Peyer's patch (tissue), 4 donors: ENCODE measurements around the gene FLVCR2. TPM values are rescaled to one million over a fixed set of nuclear protein-coding genes. Genes with fewer than 3 reads are reported as not detected.

ENCODE experiments used
- DNase-seq, 3 donors: peaks; one replicate each; pipeline ENCODE4 v3.0.0-alpha.2; 2017 to 2019
- H3K27ac ChIP-seq, 4 donors: fragments of 200-600 bp; sonication (generic); one replicate each; pipeline ENCODE4 v1.5.1; 2016 to 2019
- H3K27me3 ChIP-seq, 2 donors: fragments of 200-600 bp; sonication (generic); one replicate each; pipeline ENCODE4 v1.5.1; 2019
- H3K36me3 ChIP-seq, 3 donors: fragments of 200-600 bp; sonication (generic); one replicate each; pipeline ENCODE4 v1.5.1; 2016 to 2019
- H3K4me1 ChIP-seq, 4 donors: fragments of 200-600 bp; sonication (generic); one replicate each; pipeline ENCODE4 v1.5.1; 2016 to 2019
- H3K4me3 ChIP-seq, 4 donors: fragments of 200-600 bp; sonication (generic); 1 replicate in 3 of 4; 2 replicates in 1 of 4; pipeline ENCODE4 v1.5.1; 2016 to 2019; ENCODE audit warnings: mild to moderate bottlenecking in 1 of 4
- H3K9me3 ChIP-seq, 4 donors: fragments of 200-600 bp; sonication (generic); one replicate each; pipeline ENCODE4 v1.5.1; 2016 to 2019; ENCODE audit warnings: mild to moderate bottlenecking in 1 of 4
- POLR2A ChIP-seq, 2 donors: fragments of 450-650 bp; IDR thresholded peaks; one replicate each; pipeline ENCODE4 v1.5.1; 2017; ENCODE audit warnings: antibody characterized with exemption in 2 of 2, mild to moderate bottlenecking in 2 of 2, moderate library complexity in 2 of 2
- total RNA-seq, 4 donors: library from RNA; depleted of rRNA; stranded (reverse); fragments of >200 nt; gene quantifications; one replicate each; pipeline ENCODE4 v1.1.0, GENCODE V29; 2016
- TF ChIP-seq, protein P1 (sequence below), 6 experiments: fragments of 450-650 bp in 4 of 6; fragments of 200-600 bp in 2 of 6; sonication (generic) in 1 of 6; IDR thresholded peaks; one replicate each; pipeline ENCODE4 v1.5.1; 2017 to 2019; ENCODE audit warnings: antibody characterized with exemption in 6 of 6, mild to moderate bottlenecking in 3 of 6, moderate library complexity in 1 of 6

The FLVCR2 gene
- total RNA-seq, 4 donors from 2014 or later = 14.9 to 130 (median 98.8) TPM

GRCh38 chr14:75654127-75654732 is 75.8 kb downstream of the FLVCR2 start:
- H3K27me3 ChIP-seq = no peaks in the 10 kb centered on the region
- H3K9me3 ChIP-seq = no peaks in the 10 kb centered on the region
- peaks cover 0 to 20% (median 0%) of the 10 kb centered on the region in 4 donors for H3K4me1 ChIP-seq
- no peak overlapping the region for H3K4me3 ChIP-seq
- H3K36me3 ChIP-seq = peaks cover 0 to 49% (median 0%) of the 10 kb centered on the region in 3 donors
- TF ChIP-seq, protein P1, sequence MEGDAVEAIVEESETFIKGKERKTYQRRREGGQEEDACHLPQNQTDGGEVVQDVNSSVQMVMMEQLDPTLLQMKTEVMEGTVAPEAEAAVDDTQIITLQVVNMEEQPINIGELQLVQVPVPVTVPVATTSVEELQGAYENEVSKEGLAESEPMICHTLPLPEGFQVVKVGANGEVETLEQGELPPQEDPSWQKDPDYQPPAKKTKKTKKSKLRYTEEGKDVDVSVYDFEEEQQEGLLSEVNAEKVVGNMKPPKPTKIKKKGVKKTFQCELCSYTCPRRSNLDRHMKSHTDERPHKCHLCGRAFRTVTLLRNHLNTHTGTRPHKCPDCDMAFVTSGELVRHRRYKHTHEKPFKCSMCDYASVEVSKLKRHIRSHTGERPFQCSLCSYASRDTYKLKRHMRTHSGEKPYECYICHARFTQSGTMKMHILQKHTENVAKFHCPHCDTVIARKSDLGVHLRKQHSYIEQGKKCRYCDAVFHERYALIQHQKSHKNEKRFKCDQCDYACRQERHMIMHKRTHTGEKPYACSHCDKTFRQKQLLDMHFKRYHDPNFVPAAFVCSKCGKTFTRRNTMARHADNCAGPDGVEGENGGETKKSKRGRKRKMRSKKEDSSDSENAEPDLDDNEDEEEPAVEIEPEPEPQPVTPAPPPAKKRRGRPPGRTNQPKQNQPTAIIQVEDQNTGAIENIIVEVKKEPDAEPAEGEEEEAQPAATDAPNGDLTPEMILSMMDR (IDR thresholded peaks at IDR 0.05) = peak; percentile 85 to 95 (median 94)
- TF ChIP-seq POLR2A (IDR thresholded peaks at IDR 0.05) = no peak
- peak; percentile 72 to 93 (median 88) for DNase-seq
- peak overlapping the region in 2 of 4 donors; percentile 2 to 28 for H3K27ac ChIP-seq

DNA sequence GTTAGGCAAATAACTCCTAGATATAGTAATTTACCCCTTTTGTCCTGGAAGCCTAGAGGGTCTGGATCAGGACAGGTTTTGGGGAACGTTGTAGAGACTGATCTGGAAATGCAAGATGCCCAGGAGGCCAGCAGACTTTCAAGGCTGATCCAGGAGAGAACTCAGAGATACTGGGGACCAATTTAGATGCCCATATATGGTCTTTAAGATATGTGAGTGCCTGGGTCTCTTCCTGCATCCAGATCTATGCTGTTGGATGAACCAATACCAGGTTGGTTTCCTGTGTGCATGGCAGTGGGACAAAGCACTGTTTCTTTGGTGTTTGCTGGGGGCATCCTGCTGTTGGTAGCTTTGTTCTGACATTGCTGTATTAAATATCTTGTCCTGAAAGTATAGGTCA is 76.8 kb downstream of the FLVCR2 start:
- no peak for DNase-seq
- peaks cover 0 to 30% (median 0%) of the 10 kb centered on the region in 4 donors for H3K4me1 ChIP-seq
- peaks cover 0 to 40% (median 0%) of the 10 kb centered on the region in 3 donors for H3K36me3 ChIP-seq
- no peak overlapping the region for H3K27ac ChIP-seq
- TF ChIP-seq, protein P1 (IDR thresholded peaks at IDR 0.05) = no peak
- no peak for TF ChIP-seq POLR2A (IDR thresholded peaks at IDR 0.05)
- no peaks in the 10 kb centered on the region for H3K9me3 ChIP-seq
- no peaks in the 10 kb centered on the region for H3K27me3 ChIP-seq
- H3K4me3 ChIP-seq = no peak overlapping the region

GRCh38 chr14:75657331-75657730 is 78.9 kb downstream of the FLVCR2 start:
- peaks cover 0 to 27% (median 1%) of the 10 kb centered on the region in 4 donors for H3K4me1 ChIP-seq
- no peaks in the 10 kb centered on the region for H3K9me3 ChIP-seq
- no peak for TF ChIP-seq POLR2A (IDR thresholded peaks at IDR 0.05)
- TF ChIP-seq, protein P1 (IDR thresholded peaks at IDR 0.05) = no peak
- no peak overlapping the region for H3K4me3 ChIP-seq
- peaks cover 0 to 19% (median 0%) of the 10 kb centered on the region in 3 donors for H3K36me3 ChIP-seq
- no peaks in the 10 kb centered on the region for H3K27me3 ChIP-seq
- no peak for DNase-seq
- no peak overlapping the region for H3K27ac ChIP-seq

GRCh38 chr14:75658957-75659356 is 80.5 kb downstream of the FLVCR2 start:
- Histone ChIP-seq H3K4me1 (peaks cover 0 to 28% (median 1%) of the 10 kb centered on the region in 4 donors), H3K36me3 (peaks cover 0 to 19% (median 0%) of the 10 kb centered on the region in 3 donors), H3K4me3 (no peak overlapping the region), H3K27ac (no peak overlapping the region), H3K27me3 (no peaks in the 10 kb centered on the region), H3K9me3 (no peaks in the 10 kb centered on the region)
- no peak for DNase-seq
- TF ChIP-seq POLR2A (IDR thresholded peaks at IDR 0.05) = no peak
- TF ChIP-seq, protein P1 (IDR thresholded peaks at IDR 0.05) = no peak

DNA sequence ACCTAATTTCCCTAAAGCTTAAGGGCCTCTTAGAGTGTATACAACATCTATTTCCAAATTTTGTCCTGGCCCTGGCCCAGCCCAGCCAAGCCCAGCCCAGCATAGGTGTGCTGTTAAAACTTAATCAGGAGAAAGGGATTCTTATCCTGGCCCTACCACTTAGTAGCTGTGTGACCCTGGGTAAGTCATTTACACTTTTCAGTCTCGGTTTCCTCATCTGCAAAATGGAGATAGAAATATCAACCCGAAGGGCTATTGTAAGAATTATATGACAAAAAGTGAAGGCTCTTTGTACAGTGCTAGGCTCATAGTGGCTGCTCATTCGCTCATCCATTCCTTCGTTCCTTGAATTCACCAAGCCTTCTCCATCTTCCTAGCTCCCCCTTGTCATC is 81.8 kb downstream of the FLVCR2 start:
- Histone ChIP-seq H3K27ac (peak overlapping the region; percentile 71 to 89 (median 82)), H3K27me3 (no peaks in the 10 kb centered on the region), H3K9me3 (no peaks in the 10 kb centered on the region), H3K4me1 (peaks cover 0 to 28% (median 1%) of the 10 kb centered on the region in 4 donors), H3K4me3 (peak overlapping the region; percentile 57 to 98 (median 82)), H3K36me3 (peaks cover 0 to 21% (median 0%) of the 10 kb centered on the region in 3 donors)
- DNase-seq = no peak
- no peak for TF ChIP-seq POLR2A (IDR thresholded peaks at IDR 0.05)
